ENCODE measurements around the gene EMILIN2. TPM values are rescaled to one million over a fixed set of nuclear protein-coding genes. Genes with fewer than 3 reads are reported as not detected.

EMILIN2 gene
- polyA plus RNA-seq, 1 experiment: 7.6 TPM

GRCh38 chr18:2896990-2897389, 50.2 kb downstream of the EMILIN2 start:
- TF ChIP-seq CTCF (IDR thresholded peaks at IDR 0.05; ENCODE audit: insufficient read depth, low read depth, low read length): no peak
- no peak overlapping the region for H3K4me3 ChIP-seq (ENCODE audit: low read depth, low read length)
- ChIA-PET POLR2A (no interaction called here), CTCF (no interaction called here)
- no peak for DNase-seq (ENCODE audit: low read depth)
- no peaks in the 10 kb centered on the region for H3K36me3 ChIP-seq (ENCODE audit: control insufficient read depth, insufficient read depth, low read length)
- no peaks in the 10 kb centered on the region for H3K27me3 ChIP-seq (ENCODE audit: control insufficient read depth, insufficient read depth, low read length)

GRCh38 chr18:2897448-2898185, 50.8 kb downstream of the EMILIN2 start:
- no peaks in the 10 kb centered on the region for H3K27me3 ChIP-seq (ENCODE audit: control insufficient read depth, insufficient read depth, low read length)
- DNase-seq (ENCODE audit: low read depth): no peak
- no peaks in the 10 kb centered on the region for H3K36me3 ChIP-seq (ENCODE audit: control insufficient read depth, insufficient read depth, low read length)
- ChIA-PET POLR2A (no interaction called here), CTCF (interaction anchor here (0.8 kb wide), 1 partner anchor 8 kb away, joined by 3 read pairs; no protein-coding TSS in a partner anchor)
- H3K4me3 ChIP-seq (ENCODE audit: low read depth, low read length): no peak overlapping the region
- no peak for TF ChIP-seq CTCF (IDR thresholded peaks at IDR 0.05; ENCODE audit: insufficient read depth, low read depth, low read length)

GRCh38 chr18:2898186-2898640, 51.4 kb downstream of the EMILIN2 start:
- CTCF ChIA-PET: interaction anchor here (0.8 to 1.5 kb wide), 2 partner anchors 8 to 348 kb away, joined by 3 to 4 read pairs; no protein-coding TSS in a partner anchor
- no peak for TF ChIP-seq CTCF (IDR thresholded peaks at IDR 0.05; ENCODE audit: insufficient read depth, low read depth, low read length)

GRCh38 chr18:2900684-2901422, 54.0 kb downstream of the EMILIN2 start:
- ChIA-PET CTCF (interaction anchor here (0.5 to 2.2 kb wide), 2 partner anchors 11 to 562 kb away, joined by 3 to 6 read pairs; no protein-coding TSS in a partner anchor), POLR2A (no interaction called here)
- TF ChIP-seq CTCF (IDR thresholded peaks at IDR 0.05; ENCODE audit: insufficient read depth, low read depth, low read length): no peak
- H3K4me3 ChIP-seq (ENCODE audit: low read depth, low read length): no peak overlapping the region
- DNase-seq (ENCODE audit: low read depth): no peak
- H3K27me3 ChIP-seq (ENCODE audit: control insufficient read depth, insufficient read depth, low read length): no peaks in the 10 kb centered on the region
- no peaks in the 10 kb centered on the region for H3K36me3 ChIP-seq (ENCODE audit: control insufficient read depth, insufficient read depth, low read length)

More at GRCh38 chr18:2898186-2898640, 51.4 kb downstream of the EMILIN2 start:
- no peak overlapping the region for H3K4me3 ChIP-seq (ENCODE audit: low read depth, low read length)
- POLR2A ChIA-PET: no interaction called here
- no peak for DNase-seq (ENCODE audit: low read depth)
- no peaks in the 10 kb centered on the region for H3K36me3 ChIP-seq (ENCODE audit: control insufficient read depth, insufficient read depth, low read length)
- no peaks in the 10 kb centered on the region for H3K27me3 ChIP-seq (ENCODE audit: control insufficient read depth, insufficient read depth, low read length)

GRCh38 chr18:2901423-2901985, 54.7 kb downstream of the EMILIN2 start:
- no peak overlapping the region for H3K4me3 ChIP-seq (ENCODE audit: low read depth, low read length)
- no peaks in the 10 kb centered on the region for H3K36me3 ChIP-seq (ENCODE audit: control insufficient read depth, insufficient read depth, low read length)
- no peaks in the 10 kb centered on the region for H3K27me3 ChIP-seq (ENCODE audit: control insufficient read depth, insufficient read depth, low read length)
- TF ChIP-seq CTCF (IDR thresholded peaks at IDR 0.05; ENCODE audit: insufficient read depth, low read depth, low read length): no peak
- peak; percentile 74 for DNase-seq (ENCODE audit: low read depth)
- ChIA-PET POLR2A (no interaction called here), CTCF (interaction anchor here (0.5 kb wide), 1 partner anchor 561 kb away, joined by 3 read pairs; no protein-coding TSS in a partner anchor)

Data from BJ (cell line).